Measurements from ENCODE around the gene LCN10.

- TF ChIP-seq CTCF (IDR thresholded peaks at IDR 0.05; ENCODE audit: low read depth, low read length), result no peak
- TF ChIP-seq POLR2A (IDR thresholded peaks at IDR 0.05; ENCODE audit: extremely low read depth, insufficient read length), result no peak
- TF ChIP-seq MYC (IDR thresholded peaks at IDR 0.05; ENCODE audit: low read depth, low read length), result no peak
- TF ChIP-seq MAX (IDR thresholded peaks at IDR 0.05; ENCODE audit: low read depth, low read length), result no peak
These were observed 43.7 kb upstream of the LCN10 start for GRCh38 chr9:136786451-136786850.
